HFF-Myc (cell line): Measurements from ENCODE around the gene CPEB2.

Source experiments
- DNase-seq: peaks from one replicate; pipeline ENCODE4 v3.0.0-alpha.2; 2011; ENCODE audit warnings: low read depth; ENCODE audit errors: extremely low read depth
- H3K4me3 ChIP-seq: replicated peaks from 2 replicates; pipeline ENCODE4 v1.5.1; 2011; ENCODE audit warnings: low read depth, mild to moderate bottlenecking, control low read depth, low read length
- TF ChIP-seq, protein P1 (sequence below): IDR thresholded peaks from 2 replicates; pipeline ENCODE4 v1.5.1; 2012; ENCODE audit warnings: mild to moderate bottlenecking, low read depth, low read length, control low read depth; ENCODE audit errors: missing control alignments

CPEB2 gene

DNA sequence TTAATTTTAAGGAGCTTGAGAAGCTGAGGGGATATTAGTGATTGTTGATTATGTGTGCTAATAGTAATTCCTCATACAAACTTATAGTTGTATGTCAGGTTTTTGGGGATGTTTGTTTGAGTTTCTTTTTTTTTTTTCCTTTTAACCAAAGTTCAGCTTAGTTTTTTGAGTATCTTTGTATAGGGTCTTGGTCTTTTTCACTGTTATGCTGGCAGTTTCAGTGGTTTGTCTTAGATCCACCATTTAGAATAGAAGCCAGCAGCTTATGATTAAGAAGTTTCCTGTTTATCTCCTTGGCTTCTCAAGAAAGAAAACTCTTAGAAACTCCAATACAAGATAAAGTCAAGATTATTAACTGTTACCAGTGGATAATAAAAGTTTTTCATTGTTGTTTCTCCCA, 16.1 kb downstream of the CPEB2 start:
- H3K4me3 ChIP-seq: no peak overlapping the region
- TF ChIP-seq, protein P1, sequence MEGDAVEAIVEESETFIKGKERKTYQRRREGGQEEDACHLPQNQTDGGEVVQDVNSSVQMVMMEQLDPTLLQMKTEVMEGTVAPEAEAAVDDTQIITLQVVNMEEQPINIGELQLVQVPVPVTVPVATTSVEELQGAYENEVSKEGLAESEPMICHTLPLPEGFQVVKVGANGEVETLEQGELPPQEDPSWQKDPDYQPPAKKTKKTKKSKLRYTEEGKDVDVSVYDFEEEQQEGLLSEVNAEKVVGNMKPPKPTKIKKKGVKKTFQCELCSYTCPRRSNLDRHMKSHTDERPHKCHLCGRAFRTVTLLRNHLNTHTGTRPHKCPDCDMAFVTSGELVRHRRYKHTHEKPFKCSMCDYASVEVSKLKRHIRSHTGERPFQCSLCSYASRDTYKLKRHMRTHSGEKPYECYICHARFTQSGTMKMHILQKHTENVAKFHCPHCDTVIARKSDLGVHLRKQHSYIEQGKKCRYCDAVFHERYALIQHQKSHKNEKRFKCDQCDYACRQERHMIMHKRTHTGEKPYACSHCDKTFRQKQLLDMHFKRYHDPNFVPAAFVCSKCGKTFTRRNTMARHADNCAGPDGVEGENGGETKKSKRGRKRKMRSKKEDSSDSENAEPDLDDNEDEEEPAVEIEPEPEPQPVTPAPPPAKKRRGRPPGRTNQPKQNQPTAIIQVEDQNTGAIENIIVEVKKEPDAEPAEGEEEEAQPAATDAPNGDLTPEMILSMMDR: no peak
- DNase-seq: no peak

GRCh38 chr4:15020502-15021286, 18.4 kb downstream of the CPEB2 start:
- DNase-seq: no peak
- TF ChIP-seq, protein P1: no peak

DNA sequence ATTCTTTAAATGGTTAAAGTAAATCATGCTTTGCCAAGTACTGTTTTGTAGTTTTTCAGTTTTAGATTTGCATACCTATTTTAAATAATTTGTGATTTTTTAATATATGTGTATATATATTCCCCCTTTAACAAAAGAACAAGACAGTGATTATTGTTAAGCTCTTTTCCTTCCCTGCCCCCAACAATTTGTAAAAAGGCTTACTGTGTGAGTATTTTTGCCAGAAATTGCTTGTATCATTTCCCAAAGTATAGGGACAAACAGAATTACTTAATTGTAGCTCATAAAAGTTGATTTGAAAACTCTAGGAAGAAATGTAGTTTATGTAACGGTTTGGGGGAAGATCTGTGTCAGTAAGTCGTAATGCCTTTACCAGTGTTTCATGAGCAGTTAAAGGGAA, 19.0 kb downstream of the CPEB2 start:
- TF ChIP-seq, protein P1: no peak
- H3K4me3 ChIP-seq: no peak overlapping the region
- DNase-seq: no peak

More at GRCh38 chr4:15020502-15021286, 18.4 kb downstream of the CPEB2 start:
- no peak overlapping the region for H3K4me3 ChIP-seq

DNA sequence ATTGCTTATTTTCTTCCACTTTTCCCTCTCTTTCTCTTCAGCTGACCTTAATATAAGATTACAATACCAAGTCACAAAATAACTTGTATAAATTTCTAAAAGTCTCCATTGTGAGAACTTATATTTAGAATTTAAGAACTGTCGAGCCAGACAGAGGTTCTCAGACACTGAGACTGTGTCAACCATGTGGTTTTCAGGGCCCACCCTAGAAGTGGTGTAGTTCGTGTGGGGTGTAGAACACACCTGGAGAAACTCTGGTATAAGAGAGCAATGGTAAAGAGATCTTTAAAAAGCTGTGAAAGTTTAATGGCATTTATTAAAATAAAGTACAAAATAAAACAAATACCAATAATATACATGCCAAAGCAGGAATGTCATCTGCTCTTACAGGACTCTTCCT, 19.7 kb downstream of the CPEB2 start:
- no peak overlapping the region for H3K4me3 ChIP-seq
- TF ChIP-seq, protein P1: no peak
- DNase-seq: no peak

- no peak for DNase-seq
- TF ChIP-seq, protein P1: no peak
- H3K4me3 ChIP-seq: no peak overlapping the region
These were observed 22.1 kb downstream of the CPEB2 start for GRCh38 chr4:15024386-15024785.

GRCh38 chr4:15025693-15026092, 23.4 kb downstream of the CPEB2 start:
- TF ChIP-seq, protein P1: no peak
- H3K4me3 ChIP-seq: no peak overlapping the region
- no peak for DNase-seq
